HCT116 (cell line): ENCODE results near the gene CAMK1D. TPM values are rescaled to one million over a fixed set of nuclear protein-coding genes. Genes with fewer than 3 reads are reported as not detected.

Experiments used
- ATAC-seq: fragments of 200-7000 bp; cut with Tn5 transposase; 2 replicates; pipeline ENCODE4 v1.9.1; 2020; ENCODE audit warnings: mild to moderate bottlenecking, moderate library complexity
- BruUV-seq: library from RNA; stranded (reverse); fragments of 400-500 nt; replicated peaks from 2 replicates; lab custom pipeline; 2021; lab: Mats Ljungman, UMichigan
- CTCF ChIA-PET: fragments of 300-600 bp; sonication (Branson Sonifier 250); formaldehyde crosslinking; loops from one replicate; lab custom pipeline; 2021; ENCODE audit warnings: antibody characterized with exemption; lab: Charles Lee
- POLR2A ChIA-PET: fragments of 300-600, 350-600 bp; sonication (Branson Sonifier 250); formaldehyde crosslinking; loops from one replicate; lab custom pipeline; 2021; ENCODE audit warnings: antibody characterized with exemption; lab: Charles Lee
- RAD21 ChIA-PET, 2 experiments: fragments of 300-600 bp; sonication (Branson Sonifier 250); formaldehyde crosslinking; loops; one replicate each; lab custom pipeline; 2023; ENCODE audit warnings: low total read pairs in 2 of 2; ENCODE audit not compliant: uncharacterized antibody in 2 of 2, unreplicated experiment in 2 of 2, low non-redundant PET in 1 of 2; lab: Charles Lee
- DNase-seq: peaks from one replicate; pipeline ENCODE4 v3.0.0-alpha.2; 2010; ENCODE audit warnings: low read depth, low spot score
- H2AFZ ChIP-seq: fragments of 200-600 bp; shearing (Covaris generic), sonication (generic); 2 replicates; pipeline ENCODE4 v1.6.1; 2017; ENCODE audit warnings: low read depth, mixed run types, mixed read lengths, antibody characterized with exemption, low read length; ENCODE audit not compliant: poor library complexity, severe bottlenecking
- H3K27ac ChIP-seq: 2 replicates; pipeline ENCODE4 v1.5.1; 2012; ENCODE audit warnings: low read depth, low read length
- H3K27me3 ChIP-seq: fragments of 200-600 bp; sonication (generic); 2 replicates; pipeline ENCODE4 v1.6.1; 2016; ENCODE audit warnings: mixed run types, low read length, mixed read lengths; ENCODE audit not compliant: insufficient read depth
- H3K36me3 ChIP-seq, 2 experiments: fragments of 200-500 bp in 1 of 2; fragments of 200-600 bp in 1 of 2; sonication (Bioruptor generic) in 1 of 2; sonication (generic) in 1 of 2; 2 replicates each; pipeline versions ENCODE4 v1.5.1 to v1.6.1; 2014 to 2016; ENCODE audit warnings: low read length in 2 of 2, inconsistent platforms in 1 of 2, mixed read lengths in 1 of 2, mixed run types in 1 of 2; ENCODE audit not compliant: insufficient read depth in 2 of 2, control insufficient read depth in 1 of 2
- H3K4me1 ChIP-seq, 2 experiments: fragments of 200-600 bp in 1 of 2; sonication (generic) in 1 of 2; 2 replicates each; pipeline versions ENCODE4 v1.5.1 to v1.6.1; 2012 to 2017; ENCODE audit warnings: low read length in 2 of 2, inconsistent platforms in 1 of 2, mild to moderate bottlenecking in 1 of 2, mixed read lengths in 1 of 2, mixed run types in 1 of 2, moderate library complexity in 1 of 2; ENCODE audit not compliant: insufficient read depth in 2 of 2, control insufficient read depth in 1 of 2
- H3K4me2 ChIP-seq: fragments of 200-600 bp; sonication (generic); 2 replicates; pipeline ENCODE4 v1.6.1; 2017; ENCODE audit warnings: mixed run types, low read length, mixed read lengths
- H3K4me3 ChIP-seq, 2 experiments: fragments of 200-600 bp in 1 of 2; sonication (generic) in 1 of 2; replicated peaks in 1 of 2; 2 replicates each; pipeline ENCODE4 v1.5.1; 2011 to 2016; ENCODE audit warnings: low read length in 2 of 2, control low read depth in 1 of 2, low read depth in 1 of 2, mild to moderate bottlenecking in 1 of 2, mixed read lengths in 1 of 2, mixed run types in 1 of 2
- H3K79me2 ChIP-seq: fragments of 200-600 bp; sonication (generic); 2 replicates; pipeline ENCODE4 v1.6.1; 2017; ENCODE audit warnings: mild to moderate bottlenecking, mixed run types, low read length, moderate library complexity, mixed read lengths; ENCODE audit not compliant: insufficient read depth
- H3K9ac ChIP-seq: fragments of 200-600 bp; sonication (generic); 2 replicates; pipeline ENCODE4 v1.6.1; 2016; ENCODE audit warnings: low read length, mixed read lengths
- H3K9me2 ChIP-seq: fragments of 200-600 bp; sonication (generic), shearing (Covaris generic); 2 replicates; pipeline ENCODE4 v1.6.1; 2017; ENCODE audit warnings: mixed run types, mild to moderate bottlenecking, moderate library complexity; ENCODE audit not compliant: insufficient read depth
- H3K9me3 ChIP-seq, 2 experiments: fragments of 200-500 bp in 1 of 2; fragments of 200-600 bp in 1 of 2; sonication (Bioruptor generic) in 1 of 2; sonication (generic) in 1 of 2; 2 replicates each; pipeline ENCODE4 v1.6.1; 2014 to 2017; ENCODE audit warnings: low read length in 2 of 2, mixed read lengths in 2 of 2, inconsistent platforms in 1 of 2, low read depth in 1 of 2, mild to moderate bottlenecking in 1 of 2, mixed run types in 1 of 2, moderate library complexity in 1 of 2; ENCODE audit not compliant: control insufficient read depth in 1 of 2, insufficient read depth in 1 of 2
- H4K20me1 ChIP-seq: fragments of 200-600 bp; sonication (generic), shearing (Covaris generic); 2 replicates; pipeline ENCODE4 v1.6.1; 2017; ENCODE audit warnings: mixed run types, mild to moderate bottlenecking, moderate library complexity; ENCODE audit not compliant: insufficient read depth
- CEBPB ChIP-seq: IDR thresholded peaks from 2 replicates; pipeline ENCODE4 v1.6.1; 2012; ENCODE audit warnings: low read depth
- EGR1 ChIP-seq: IDR thresholded peaks from 2 replicates; pipeline ENCODE4 v1.6.1; 2012; ENCODE audit warnings: low read depth
- ELF1 ChIP-seq: IDR thresholded peaks from 2 replicates; pipeline ENCODE4 v1.6.1; 2012; ENCODE audit warnings: low read depth, borderline replicate concordance
- EZH2 ChIP-seq: fragments of 200-600 bp; sonication (generic); IDR thresholded peaks from 2 replicates; pipeline ENCODE4 v1.6.1; 2017; ENCODE audit warnings: antibody characterized with exemption, mixed run types
- FOSL1 ChIP-seq: IDR thresholded peaks from 2 replicates; pipeline ENCODE4 v1.6.1; 2012; ENCODE audit warnings: low read depth
- MAX ChIP-seq: IDR thresholded peaks from 2 replicates; pipeline ENCODE4 v1.6.1; 2012
- POLR2A ChIP-seq: IDR thresholded peaks from 2 replicates; pipeline ENCODE4 v1.7.0; 2011; ENCODE audit warnings: borderline replicate concordance; ENCODE audit not compliant: insufficient read depth, insufficient read length; ENCODE audit errors: extremely low read depth
- RAD21 ChIP-seq: IDR thresholded peaks from 2 replicates; pipeline ENCODE4 v1.6.1; 2012; ENCODE audit warnings: low read depth, mild to moderate bottlenecking
- SIN3A ChIP-seq: IDR thresholded peaks from 2 replicates; pipeline ENCODE4 v1.6.1; 2012; ENCODE audit warnings: low read depth
- SP1 ChIP-seq: IDR thresholded peaks from 2 replicates; pipeline ENCODE4 v1.6.1; 2012; ENCODE audit warnings: low read depth
- YY1 ChIP-seq: IDR thresholded peaks from 2 replicates; pipeline ENCODE4 v1.6.1; 2011; ENCODE audit warnings: low read length, low read depth, moderate library complexity, mild to moderate bottlenecking; ENCODE audit not compliant: insufficient replicate concordance; ENCODE audit errors: extremely low read depth
- intact Hi-C: fragments of 100-400 bp; cut with micrococcal nuclease; formaldehyde crosslinking; loops from 2 replicates; pipeline ENCODE4 v1.10.0; 2022
- total RNA-seq: library from RNA; stranded (reverse); gene quantifications from one replicate; pipeline ENCODE4 v1.2.1, GENCODE V29; 2021; ENCODE audit not compliant: unreplicated experiment

The CAMK1D gene
- total RNA-seq, 1 experiment from 2014 or later: 9.6 TPM

- no peaks in the 10 kb centered on the region for H4K20me1 ChIP-seq
- TF ChIP-seq CEBPB (no peak), SIN3A (no peak), FOSL1 (no peak), POLR2A (no peak), EGR1 (no peak), YY1 (no peak), MAX (no peak), ELF1 (no peak)
- TF ChIP-seq, all 23 proteins: peak for 0
- no peaks in the 10 kb centered on the region for H3K27me3 ChIP-seq
- ChIA-PET POLR2A (no interaction called here), RAD21 (no interaction called here), CTCF (no interaction called here)
- no peak overlapping the region for H3K4me2 ChIP-seq
- H2AFZ ChIP-seq: no peak overlapping the region
- no peak overlapping the region for H3K9ac ChIP-seq
- no peaks in the 10 kb centered on the region for H3K79me2 ChIP-seq
- no TSS peak for BruUV-seq
- intact Hi-C loops: no loop called here
- DNase-seq (no peak), ATAC-seq (no peak)
- no peaks in the 10 kb centered on the region for H3K9me3 ChIP-seq
- no peak overlapping the region for H3K27ac ChIP-seq
- no peaks in the 10 kb centered on the region for H3K36me3 ChIP-seq
- no peak overlapping the region for H3K4me3 ChIP-seq
- H3K9me2 ChIP-seq: no peaks in the 10 kb centered on the region
- H3K4me1 ChIP-seq: no peaks in the 10 kb centered on the region
Measured at GRCh38 chr10:12427276-12427675, 77.9 kb downstream of the CAMK1D start.

GRCh38 chr10:12428447-12429135, 79.2 kb downstream of the CAMK1D start:
- BruUV-seq: no TSS peak
- CTCF ChIA-PET: no interaction called here
- RAD21 ChIA-PET: interaction anchor here in 1 of 2 experiments (0.5 kb wide), 1 partner anchor 203 kb away, joined by 3 read pairs; no protein-coding TSS in a partner anchor
- no peak overlapping the region for H3K4me3 ChIP-seq
- no peak overlapping the region for H3K27ac ChIP-seq
- DNase-seq (no peak), ATAC-seq (no peak)
- no peaks in the 10 kb centered on the region for H3K9me2 ChIP-seq
- H3K36me3 ChIP-seq: no peaks in the 10 kb centered on the region
- no peaks in the 10 kb centered on the region for H3K27me3 ChIP-seq
- intact Hi-C loops: no loop called here
- H4K20me1 ChIP-seq: no peaks in the 10 kb centered on the region
- no peak overlapping the region for H3K4me2 ChIP-seq
- no peak overlapping the region for H2AFZ ChIP-seq
- no peaks in the 10 kb centered on the region for H3K4me1 ChIP-seq
- POLR2A ChIA-PET: no interaction called here
- H3K9me3 ChIP-seq: no peaks in the 10 kb centered on the region
- TF ChIP-seq RAD21: 0 out of 2 replicates have a peak, but pooled peaks have one; percentile 5
- TF ChIP-seq EZH2: no peak
- TF ChIP-seq SP1: no peak
- TF ChIP-seq EGR1: no peak
- H3K79me2 ChIP-seq: no peaks in the 10 kb centered on the region
- H3K9ac ChIP-seq: no peak overlapping the region
